ENCODE results near the gene NAT16.

The NAT16 gene

DNA sequence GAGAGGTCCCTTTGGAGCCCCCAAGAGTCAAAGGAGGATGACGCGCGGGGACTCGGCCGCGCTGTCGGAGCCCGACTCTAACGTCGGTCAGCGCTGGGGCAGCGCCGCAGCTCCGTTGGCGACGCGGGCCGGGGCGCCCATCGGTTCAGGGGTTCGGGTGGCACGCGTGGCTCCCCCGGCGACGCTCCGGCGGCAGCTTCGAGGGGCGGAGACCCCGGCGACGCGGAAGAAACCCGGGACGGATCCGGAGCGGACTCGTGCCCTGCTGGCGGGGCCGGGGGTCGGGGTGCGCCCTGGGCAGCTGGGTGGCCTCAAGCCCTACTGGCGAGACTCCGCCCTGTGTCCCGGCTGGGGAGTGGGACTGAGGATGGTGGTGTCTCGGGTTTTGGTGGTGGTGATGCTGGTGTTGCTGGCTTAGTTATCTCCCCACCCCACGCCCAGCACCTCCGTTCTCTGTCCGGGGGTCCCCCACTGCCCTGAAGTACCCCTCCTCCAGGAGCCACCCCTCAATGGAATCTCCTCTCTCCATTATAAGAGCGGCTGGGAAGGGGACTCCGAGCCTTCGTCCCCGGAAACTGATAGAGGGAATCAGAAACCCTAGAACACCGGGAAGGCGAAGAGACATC, at the start of gene NAT16:
Gene NAT16 (minus strand): TSS at position 164 of the 626 bp plus-strand sequence. CDS start 5,486 bp downstream, outside the sequence.
- Mint-ChIP-seq H3K4me3 (peak within 1 kb of the TSS; percentile 64), H3K27ac (no peak within 1 kb of the TSS), H3K27me3 (peaks cover 40% of the 10 kb centered on the region)

GRCh38 chr7:101226721-101227120, 46.6 kb upstream of the NAT16 start:
- no peaks in the 10 kb centered on the region for H3K9me3 Mint-ChIP-seq (ENCODE audit: low read depth)
- H3K4me1 Mint-ChIP-seq (ENCODE audit: low read depth): no peaks in the 10 kb centered on the region
- H3K4me3 Mint-ChIP-seq: no peak overlapping the region
- H3K27me3 Mint-ChIP-seq: no peaks in the 10 kb centered on the region
- H3K27ac Mint-ChIP-seq: no peak overlapping the region
- H3K36me3 Mint-ChIP-seq: no peaks in the 10 kb centered on the region

More for the DNA sequence above, at the start of gene NAT16:
- H3K9me3 Mint-ChIP-seq (ENCODE audit: low read depth): no peaks in the 10 kb centered on the region
- H3K36me3 Mint-ChIP-seq: peaks cover 2% of the 10 kb centered on the region
- H3K4me1 Mint-ChIP-seq (ENCODE audit: low read depth): peaks cover 15% of the 10 kb centered on the region

DNA sequence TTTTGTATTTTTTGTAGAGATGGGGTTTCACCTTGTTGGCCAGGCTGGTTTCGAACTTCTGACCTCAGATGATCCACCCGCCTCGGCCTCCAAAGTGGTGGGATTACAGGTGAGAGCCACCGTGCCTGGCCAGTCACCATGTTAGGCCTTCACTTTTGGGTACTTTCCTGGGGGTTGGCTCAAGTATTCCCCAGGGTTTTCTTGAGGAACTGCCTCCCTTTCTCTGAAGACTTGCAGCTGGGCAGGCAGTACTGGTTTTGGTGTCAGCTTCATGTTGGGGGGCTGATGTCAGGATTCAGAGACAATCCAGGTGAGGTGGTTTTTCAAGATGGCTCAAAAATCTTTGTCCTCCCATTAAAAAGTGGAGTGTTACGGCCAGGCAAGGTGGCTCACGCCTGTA, 45.6 kb upstream of the NAT16 start:
- H3K36me3 Mint-ChIP-seq: no peaks in the 10 kb centered on the region
- no peak overlapping the region for H3K27ac Mint-ChIP-seq
- no peak overlapping the region for H3K4me3 Mint-ChIP-seq
- H3K27me3 Mint-ChIP-seq: no peaks in the 10 kb centered on the region
- H3K4me1 Mint-ChIP-seq (ENCODE audit: low read depth): peaks cover 8% of the 10 kb centered on the region
- H3K9me3 Mint-ChIP-seq (ENCODE audit: low read depth): no peaks in the 10 kb centered on the region

DNA sequence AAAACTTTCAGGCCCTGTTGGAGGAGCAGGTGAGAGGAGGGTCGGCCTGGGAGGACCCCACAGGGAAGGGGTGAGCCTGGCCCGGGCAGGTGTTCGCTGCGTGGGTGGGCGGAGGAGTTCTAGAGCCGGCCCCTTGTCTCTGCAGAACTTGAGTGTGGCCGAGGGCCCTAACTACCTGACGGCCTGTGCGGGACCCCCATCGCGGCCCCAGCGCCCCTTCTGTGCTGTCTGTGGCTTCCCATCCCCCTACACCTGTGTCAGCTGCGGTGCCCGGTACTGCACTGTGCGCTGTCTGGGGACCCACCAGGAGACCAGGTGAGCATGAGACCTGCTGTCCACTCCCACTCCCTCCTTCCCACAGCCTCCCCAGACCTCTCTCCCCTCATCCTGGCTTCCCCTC, 43.4 kb upstream of the NAT16 start:
- H3K4me3 Mint-ChIP-seq: no peak overlapping the region
- H3K9me3 Mint-ChIP-seq (ENCODE audit: low read depth): no peaks in the 10 kb centered on the region
- H3K27ac Mint-ChIP-seq: no peak overlapping the region
- no peaks in the 10 kb centered on the region for H3K27me3 Mint-ChIP-seq
- peaks cover 25% of the 10 kb centered on the region for H3K4me1 Mint-ChIP-seq (ENCODE audit: low read depth)
- no peaks in the 10 kb centered on the region for H3K36me3 Mint-ChIP-seq

DNA sequence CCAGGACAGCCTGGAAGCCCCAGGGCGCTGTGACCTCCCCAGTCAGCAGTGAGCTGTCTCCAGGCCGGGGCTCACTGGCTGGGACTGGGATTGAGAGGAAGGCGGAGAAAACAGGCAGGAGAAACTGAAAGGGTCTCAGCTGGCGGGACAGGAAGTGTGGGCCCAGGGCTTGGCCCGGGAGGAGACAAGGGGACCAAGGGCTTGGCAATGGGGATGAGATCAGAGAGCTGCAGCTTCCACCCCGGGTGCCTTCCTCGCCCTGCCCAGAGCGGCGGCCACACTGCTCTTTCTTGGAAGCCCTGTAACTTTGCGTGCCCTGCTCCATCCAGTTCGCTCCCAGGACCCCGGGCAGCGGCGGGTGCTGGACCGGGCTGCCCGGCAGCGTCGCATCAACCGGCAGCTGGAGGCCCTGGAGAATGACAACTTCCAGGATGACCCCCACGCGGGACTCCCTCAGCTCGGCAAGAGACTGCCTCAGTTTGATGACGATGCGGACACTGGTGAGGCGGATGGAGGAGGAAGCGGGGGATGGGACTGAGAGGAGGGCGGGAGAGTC, 42.3 kb upstream of the NAT16 start:
- Mint-ChIP-seq H3K27ac (no peak overlapping the region), H3K4me3 (no peak overlapping the region), H3K9me3 (ENCODE audit: low read depth) (no peaks in the 10 kb centered on the region), H3K4me1 (ENCODE audit: low read depth) (peaks cover 28% of the 10 kb centered on the region), H3K36me3 (no peaks in the 10 kb centered on the region), H3K27me3 (no peaks in the 10 kb centered on the region)

- no peaks in the 10 kb centered on the region for H3K27me3 Mint-ChIP-seq
- no peaks in the 10 kb centered on the region for H3K9me3 Mint-ChIP-seq (ENCODE audit: low read depth)
- no peaks in the 10 kb centered on the region for H3K36me3 Mint-ChIP-seq
- peak overlapping the region; percentile 45 for H3K4me3 Mint-ChIP-seq
- no peak overlapping the region for H3K27ac Mint-ChIP-seq
- peaks cover 37% of the 10 kb centered on the region for H3K4me1 Mint-ChIP-seq (ENCODE audit: low read depth)
Observed at GRCh38 chr7:101220295-101220694, 40.2 kb upstream of the NAT16 start.

DNA sequence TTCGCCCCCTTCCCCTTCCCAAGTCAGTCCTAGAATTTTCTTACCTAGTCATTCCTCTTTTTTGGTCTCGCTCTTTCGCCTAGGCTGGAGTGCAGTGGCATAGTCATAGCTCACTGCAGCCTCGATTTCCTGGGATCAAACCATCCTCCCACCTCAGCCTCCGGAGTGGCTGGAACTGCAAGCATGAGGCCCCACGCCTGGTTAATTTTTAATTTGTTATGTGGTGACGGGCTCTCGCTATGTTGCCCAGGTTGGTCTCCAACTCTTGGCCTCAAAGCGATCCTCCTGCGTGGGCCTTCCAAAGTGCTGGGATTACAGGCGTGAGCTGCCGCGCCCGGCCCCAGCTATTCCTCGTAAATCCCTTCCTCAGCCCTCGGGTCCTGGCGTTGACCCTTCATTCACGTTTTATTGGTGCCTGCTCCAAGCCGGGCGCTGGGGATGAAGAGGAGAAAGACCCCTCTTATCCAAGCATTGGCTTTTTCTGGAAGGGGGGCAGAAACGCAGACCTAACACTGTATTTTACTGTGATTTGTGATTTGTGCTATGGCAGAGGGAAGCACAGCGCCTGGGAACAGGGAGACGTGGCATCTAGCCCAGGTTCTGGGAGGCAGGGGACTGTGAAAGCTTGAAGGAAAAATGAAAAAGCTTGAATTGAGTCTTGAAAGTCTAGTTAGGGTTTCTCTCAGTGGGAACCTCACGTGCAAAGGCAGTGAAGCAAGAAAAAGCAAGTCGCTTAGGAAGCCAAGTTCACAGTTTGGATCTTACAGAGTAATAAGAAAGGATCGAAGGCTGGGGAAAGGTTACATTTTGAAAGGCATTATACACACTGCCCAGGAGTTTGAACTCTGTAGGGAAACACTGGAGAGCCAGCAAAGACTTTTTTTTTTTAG, 38.4 kb upstream of the NAT16 start:
- H3K27me3 Mint-ChIP-seq: no peaks in the 10 kb centered on the region
- H3K36me3 Mint-ChIP-seq: no peaks in the 10 kb centered on the region
- peaks cover 37% of the 10 kb centered on the region for H3K4me1 Mint-ChIP-seq (ENCODE audit: low read depth)
- H3K27ac Mint-ChIP-seq: peak overlapping the region; percentile 90
- peak overlapping the region; percentile 96 for H3K4me3 Mint-ChIP-seq
- no peaks in the 10 kb centered on the region for H3K9me3 Mint-ChIP-seq (ENCODE audit: low read depth)

GRCh38 chr7:101217388-101218235, 37.5 kb upstream of the NAT16 start, which contains the start of the genes PLOD3 and ZNHIT1:
PLOD3 (minus strand) TSS chr7:101217581; CDS start chr7:101217274, 307 bp downstream.
ZNHIT1 (plus strand) TSS chr7:101218165; CDS start chr7:101218196, 31 bp downstream.
- H3K27ac Mint-ChIP-seq: peak within 1 kb of the TSS; percentile 90
- H3K27me3 Mint-ChIP-seq: no peaks in the 10 kb centered on the region
- no peaks in the 10 kb centered on the region for H3K36me3 Mint-ChIP-seq
- peaks cover 37% of the 10 kb centered on the region for H3K4me1 Mint-ChIP-seq (ENCODE audit: low read depth)
- H3K9me3 Mint-ChIP-seq (ENCODE audit: low read depth): no peaks in the 10 kb centered on the region
- peak within 1 kb of the TSS; percentile 96 for H3K4me3 Mint-ChIP-seq

- Mint-ChIP-seq H3K9me3 (ENCODE audit: low read depth) (no peaks in the 10 kb centered on the region), H3K27ac (no peak overlapping the region), H3K36me3 (no peaks in the 10 kb centered on the region), H3K4me1 (ENCODE audit: low read depth) (peaks cover 37% of the 10 kb centered on the region), H3K4me3 (peak overlapping the region; percentile 96), H3K27me3 (no peaks in the 10 kb centered on the region)
Observed at GRCh38 chr7:101216860-101217387, 36.8 kb upstream of the NAT16 start.

DNA sequence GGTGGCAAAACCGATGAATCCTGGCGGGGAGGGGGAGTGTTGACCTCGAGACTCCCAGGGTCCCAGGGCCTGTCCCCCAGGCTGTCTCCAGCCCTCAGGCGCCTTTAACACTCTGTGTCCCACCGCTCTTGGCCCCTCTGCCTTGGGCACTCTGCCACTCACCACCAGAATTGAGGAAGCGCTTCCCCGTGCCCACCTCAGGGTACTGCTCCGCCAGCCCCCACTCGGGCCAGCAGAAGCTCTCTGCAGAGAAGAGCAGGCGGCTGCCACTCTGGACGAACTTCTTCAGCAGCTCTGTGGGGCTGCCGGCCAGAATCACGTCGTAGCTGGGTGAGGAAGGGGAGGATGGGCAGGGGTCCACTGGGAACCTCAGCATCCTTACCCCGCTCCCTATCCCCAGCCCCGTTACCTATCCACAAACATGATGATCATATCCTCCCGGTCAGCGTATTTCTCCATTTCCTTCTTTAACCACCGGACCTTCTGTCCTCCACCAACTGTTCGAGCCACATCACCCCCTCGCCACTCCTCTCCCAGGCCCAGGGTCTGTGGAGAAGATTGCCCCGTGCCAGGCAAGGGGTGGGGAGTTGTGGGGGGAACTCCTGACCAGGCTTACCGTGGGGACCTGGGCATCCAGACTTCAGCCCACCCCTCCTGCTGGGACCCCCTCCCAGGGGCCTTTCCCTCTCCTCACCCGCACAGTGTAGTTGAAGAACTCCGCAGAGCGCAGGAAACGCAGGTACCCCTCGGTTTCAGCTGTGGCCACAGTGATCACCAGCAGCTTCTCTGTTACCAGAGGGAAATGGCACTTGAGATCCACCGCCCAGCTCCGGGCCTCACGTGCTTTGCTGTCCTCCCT, 36.1 kb upstream of the NAT16 start:
- H3K9me3 Mint-ChIP-seq (ENCODE audit: low read depth): no peaks in the 10 kb centered on the region
- H3K4me3 Mint-ChIP-seq: peak overlapping the region; percentile 83
- H3K27me3 Mint-ChIP-seq: no peaks in the 10 kb centered on the region
- H3K4me1 Mint-ChIP-seq (ENCODE audit: low read depth): peaks cover 33% of the 10 kb centered on the region
- no peaks in the 10 kb centered on the region for H3K36me3 Mint-ChIP-seq
- H3K27ac Mint-ChIP-seq: peak overlapping the region; percentile 16

GRCh38 chr7:101212014-101212413, 31.9 kb upstream of the NAT16 start:
- Mint-ChIP-seq H3K9me3 (ENCODE audit: low read depth) (no peaks in the 10 kb centered on the region), H3K4me1 (ENCODE audit: low read depth) (peaks cover 9% of the 10 kb centered on the region), H3K27ac (no peak overlapping the region), H3K27me3 (no peaks in the 10 kb centered on the region), H3K36me3 (peaks cover 3% of the 10 kb centered on the region), H3K4me3 (no peak overlapping the region)

- no peak overlapping the region for H3K27ac Mint-ChIP-seq
- no peak overlapping the region for H3K4me3 Mint-ChIP-seq
- H3K9me3 Mint-ChIP-seq (ENCODE audit: low read depth): no peaks in the 10 kb centered on the region
- no peaks in the 10 kb centered on the region for H3K27me3 Mint-ChIP-seq
- peaks cover 3% of the 10 kb centered on the region for H3K36me3 Mint-ChIP-seq
- H3K4me1 Mint-ChIP-seq (ENCODE audit: low read depth): peaks cover 6% of the 10 kb centered on the region
Observed at GRCh38 chr7:101211501-101211900, 31.4 kb upstream of the NAT16 start.

DNA sequence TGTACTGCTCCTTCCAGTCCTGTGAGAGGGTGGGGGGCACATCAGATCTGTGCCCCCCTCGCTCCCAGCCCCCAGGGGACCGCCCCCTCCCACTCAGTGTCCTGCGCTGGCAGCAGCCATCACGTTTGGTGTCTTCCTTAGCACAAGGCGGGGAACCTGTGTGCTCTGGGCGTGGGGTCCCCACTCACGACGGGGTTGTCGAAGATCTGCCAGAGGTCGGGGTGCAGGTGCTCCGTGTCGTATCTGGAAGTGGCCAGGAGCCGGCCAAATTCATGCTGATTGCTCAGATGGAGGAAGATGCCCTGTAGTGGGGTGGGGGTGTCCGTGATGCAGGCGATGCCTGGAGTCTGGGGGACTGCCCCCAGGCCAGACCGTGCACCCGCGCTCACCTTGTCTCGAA, 30.1 kb upstream of the NAT16 start:
- H3K27me3 Mint-ChIP-seq: no peaks in the 10 kb centered on the region

More for the DNA sequence above, 30.1 kb upstream of the NAT16 start:
- H3K4me3 Mint-ChIP-seq: no peak overlapping the region
- H3K36me3 Mint-ChIP-seq: peaks cover 5% of the 10 kb centered on the region
- H3K27ac Mint-ChIP-seq: no peak overlapping the region
- H3K4me1 Mint-ChIP-seq (ENCODE audit: low read depth): no peaks in the 10 kb centered on the region
- no peaks in the 10 kb centered on the region for H3K9me3 Mint-ChIP-seq (ENCODE audit: low read depth)

Measured in activated naive CD8-positive, alpha-beta T cell (primary cell).